Fibroblast of lung (primary cell): Measurements from ENCODE around the gene ZNF708. TPM values are rescaled to one million over a fixed set of nuclear protein-coding genes. Genes with fewer than 3 reads are reported as not detected.
"Not testable (repeated sequence)": the region's sequence is repeated elsewhere in the genome, so short reads cannot be mapped to it uniquely, and the experiment has no call there.

Experiments used
- DNase-seq, 2 donors: peaks; one replicate each; pipeline versions ENCODE4 v3.0.0 to v3.0.0-alpha.2; 2010; ENCODE audit warnings: low read depth in 2 of 2
- H2AFZ ChIP-seq: 2 replicates; pipeline ENCODE4 v1.5.1; 2012; ENCODE audit warnings: low read length, control low read depth, inconsistent platforms
- H3K27ac ChIP-seq: 2 replicates; pipeline ENCODE4 v1.5.1; 2011; ENCODE audit warnings: low read length, control low read depth; ENCODE audit not compliant: insufficient read depth
- H3K27me3 ChIP-seq: 2 replicates; pipeline ENCODE4 v1.5.1; 2011; ENCODE audit warnings: mild to moderate bottlenecking, low read length; ENCODE audit not compliant: control insufficient read depth, insufficient read depth
- H3K36me3 ChIP-seq: 2 replicates; pipeline ENCODE4 v1.5.1; 2011; ENCODE audit warnings: low read length; ENCODE audit not compliant: control insufficient read depth, insufficient read depth
- H3K4me1 ChIP-seq: 2 replicates; pipeline ENCODE4 v1.5.1; 2011; ENCODE audit warnings: low read length; ENCODE audit not compliant: control insufficient read depth, insufficient read depth; ENCODE audit errors: extremely low read depth
- H3K4me2 ChIP-seq: 2 replicates; pipeline ENCODE4 v1.5.1; 2011; ENCODE audit warnings: low read length, control low read depth; ENCODE audit not compliant: insufficient read depth; ENCODE audit errors: extremely low read depth
- H3K4me3 ChIP-seq, 4 experiments: fragments of 200-600 bp in 1 of 4; sonication (generic) in 1 of 4; replicated peaks in 1 of 4; 2 replicates each; pipeline ENCODE4 v1.5.1; 2011 to 2016; ENCODE audit warnings: low read length in 4 of 4, low read depth in 3 of 4, mild to moderate bottlenecking in 3 of 4, control low read depth in 2 of 4, inconsistent platforms in 1 of 4, mixed read lengths in 1 of 4; ENCODE audit not compliant: insufficient read depth in 1 of 4; ENCODE audit errors: control extremely low read depth in 1 of 4
- H3K79me2 ChIP-seq: 2 replicates; pipeline ENCODE4 v1.5.1; 2012; ENCODE audit warnings: mild to moderate bottlenecking, low read length, inconsistent platforms; ENCODE audit not compliant: control insufficient read depth, insufficient read depth
- H3K9ac ChIP-seq: 2 replicates; pipeline ENCODE4 v1.5.1; 2011; ENCODE audit warnings: mild to moderate bottlenecking, low read length, control low read depth; ENCODE audit not compliant: insufficient read depth
- H3K9me3 ChIP-seq: 2 replicates; pipeline ENCODE4 v1.5.1; 2012; ENCODE audit warnings: low read depth, low read length; ENCODE audit not compliant: control insufficient read depth, insufficient read depth
- H4K20me1 ChIP-seq: 2 replicates; pipeline ENCODE4 v1.5.1; 2011; ENCODE audit warnings: low read length; ENCODE audit not compliant: control insufficient read depth, insufficient read depth; ENCODE audit errors: extremely low read depth
- EZH2 ChIP-seq: IDR thresholded peaks from 2 replicates; pipeline ENCODE4 v1.5.1; 2012; ENCODE audit warnings: low read length, control low read depth, mild to moderate bottlenecking; ENCODE audit errors: missing control alignments
- polyA plus RNA-seq, 2 donors: library from polyadenylated mRNA; depleted of rRNA in 1 of 2; stranded (reverse) in 1 of 2; unstranded in 1 of 2; fragments of >200 nt; gene quantifications; 2 replicates each; pipeline ENCODE4 v1.2.1, GENCODE V29; 2011 to 2012; ENCODE audit warnings: missing spikeins in 1 of 2
- total RNA-seq: library from RNA; depleted of rRNA; stranded (reverse); fragments of >200 nt; gene quantifications from 2 replicates; pipeline ENCODE4 v1.2.1, GENCODE V29; 2014
- TF ChIP-seq, protein P1 (sequence below), 2 donors: IDR thresholded peaks in 1 of 2; conservative IDR thresholded peaks in 1 of 2; 1 replicate in 1 of 2; 2 replicates in 1 of 2; pipeline ENCODE4 v1.5.1; 2011 to 2012; ENCODE audit warnings: low read length in 2 of 2, control low read depth in 1 of 2, inconsistent platforms in 1 of 2, low read depth in 1 of 2, mild to moderate bottlenecking in 1 of 2

ZNF708 gene
- total and polyA plus RNA-seq, 2 donors (not counting 1 experiment from before 2014, with no cell fraction given): 2.5 to 4.6 TPM

DNA sequence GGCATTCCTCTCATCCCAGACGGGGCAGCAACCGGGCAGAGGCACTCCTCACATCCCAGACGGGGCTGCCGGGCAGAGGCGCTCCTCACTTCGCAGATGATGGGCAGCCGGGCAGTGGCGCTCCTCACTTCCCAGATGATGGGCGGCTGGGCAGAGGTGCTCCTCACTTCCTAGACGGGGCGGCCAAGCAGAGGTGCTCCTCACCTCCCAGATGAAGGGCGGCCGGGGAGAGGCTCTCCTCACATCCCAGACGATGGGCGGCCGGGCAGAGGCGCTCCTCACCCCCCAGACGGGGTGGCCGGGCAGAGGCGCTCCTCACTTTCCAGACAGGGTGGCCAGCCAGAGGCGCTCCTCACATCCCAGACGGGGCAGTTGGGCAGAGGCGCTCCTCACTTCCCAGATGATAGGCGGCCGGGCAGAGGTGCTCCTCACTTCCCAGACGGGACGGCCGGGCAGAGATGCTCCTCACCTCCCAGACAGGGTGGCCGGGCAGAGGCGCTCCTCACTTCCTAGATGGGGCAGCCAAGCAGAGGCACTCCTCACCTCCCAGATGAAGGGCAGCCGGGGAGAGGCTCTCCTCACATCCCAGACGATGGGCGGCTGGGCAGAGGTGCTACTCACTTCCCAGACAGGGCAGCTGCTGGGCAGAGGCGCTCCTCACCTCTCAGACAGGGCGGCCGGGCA, 68.9 kb downstream of the ZNF708 start:
- Histone ChIP-seq H4K20me1 (no peaks in the 10 kb centered on the region), H2AFZ (no peak overlapping the region), H3K4me1 (no peaks in the 10 kb centered on the region), H3K4me2 (no peak overlapping the region), H3K36me3 (no peaks in the 10 kb centered on the region), H3K27ac (no peak overlapping the region), H3K79me2 (no peaks in the 10 kb centered on the region), H3K9me3 (no peaks in the 10 kb centered on the region), H3K4me3 (no peak overlapping the region), H3K27me3 (no peaks in the 10 kb centered on the region), H3K9ac (no peak overlapping the region)
- DNase-seq: no peak
- TF ChIP-seq, protein P1, sequence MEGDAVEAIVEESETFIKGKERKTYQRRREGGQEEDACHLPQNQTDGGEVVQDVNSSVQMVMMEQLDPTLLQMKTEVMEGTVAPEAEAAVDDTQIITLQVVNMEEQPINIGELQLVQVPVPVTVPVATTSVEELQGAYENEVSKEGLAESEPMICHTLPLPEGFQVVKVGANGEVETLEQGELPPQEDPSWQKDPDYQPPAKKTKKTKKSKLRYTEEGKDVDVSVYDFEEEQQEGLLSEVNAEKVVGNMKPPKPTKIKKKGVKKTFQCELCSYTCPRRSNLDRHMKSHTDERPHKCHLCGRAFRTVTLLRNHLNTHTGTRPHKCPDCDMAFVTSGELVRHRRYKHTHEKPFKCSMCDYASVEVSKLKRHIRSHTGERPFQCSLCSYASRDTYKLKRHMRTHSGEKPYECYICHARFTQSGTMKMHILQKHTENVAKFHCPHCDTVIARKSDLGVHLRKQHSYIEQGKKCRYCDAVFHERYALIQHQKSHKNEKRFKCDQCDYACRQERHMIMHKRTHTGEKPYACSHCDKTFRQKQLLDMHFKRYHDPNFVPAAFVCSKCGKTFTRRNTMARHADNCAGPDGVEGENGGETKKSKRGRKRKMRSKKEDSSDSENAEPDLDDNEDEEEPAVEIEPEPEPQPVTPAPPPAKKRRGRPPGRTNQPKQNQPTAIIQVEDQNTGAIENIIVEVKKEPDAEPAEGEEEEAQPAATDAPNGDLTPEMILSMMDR (conservative IDR thresholded peaks at IDR 0.05 in 1 of 2, IDR thresholded peaks at IDR 0.05 in 1 of 2; ENCODE audit: low read depth in 1 of 2, low read length in 2 of 2): no peak
- TF ChIP-seq EZH2: no peak

DNA sequence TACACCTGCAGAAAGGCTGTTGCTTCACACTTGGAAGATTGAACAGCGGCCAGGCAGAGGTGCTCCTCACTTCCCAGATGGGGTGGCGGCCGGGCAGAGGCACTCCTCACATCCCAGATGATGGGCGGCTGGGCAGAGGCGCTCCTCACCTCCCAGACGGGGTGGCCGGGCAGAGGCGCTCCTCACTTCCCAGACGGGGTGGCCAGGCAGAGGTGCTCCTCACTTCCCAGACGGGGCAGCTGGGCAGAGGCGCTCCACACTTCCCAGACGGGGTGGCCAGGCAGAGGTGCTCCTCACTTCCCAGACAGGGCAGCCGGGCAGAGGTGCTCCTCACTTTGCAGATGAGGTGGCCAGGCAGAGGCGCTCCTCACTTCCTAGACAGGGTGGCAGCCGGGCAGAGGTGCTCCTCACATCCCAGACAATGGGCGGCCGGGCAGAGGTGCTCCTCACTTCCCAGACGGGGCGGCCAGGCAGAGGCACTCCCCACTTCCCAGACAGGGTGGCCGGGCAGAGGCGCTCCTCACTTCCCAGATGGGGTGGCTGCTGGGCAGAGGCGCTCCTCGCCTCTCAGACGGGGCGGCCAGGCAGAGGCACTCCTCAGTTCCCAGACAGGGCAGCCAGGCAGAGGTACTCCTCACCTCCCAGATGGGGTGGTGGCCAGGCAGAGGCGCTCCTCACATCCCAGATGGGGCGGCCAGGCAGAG, 69.6 kb downstream of the ZNF708 start:
- not testable (repeated sequence) for H3K4me1 ChIP-seq, H3K79me2 ChIP-seq, H3K9me3 ChIP-seq, H3K9ac ChIP-seq, H3K4me3 ChIP-seq, H2AFZ ChIP-seq, H3K36me3 ChIP-seq, H3K27ac ChIP-seq, H3K27me3 ChIP-seq, H4K20me1 ChIP-seq, H3K4me2 ChIP-seq, DNase-seq

DNA sequence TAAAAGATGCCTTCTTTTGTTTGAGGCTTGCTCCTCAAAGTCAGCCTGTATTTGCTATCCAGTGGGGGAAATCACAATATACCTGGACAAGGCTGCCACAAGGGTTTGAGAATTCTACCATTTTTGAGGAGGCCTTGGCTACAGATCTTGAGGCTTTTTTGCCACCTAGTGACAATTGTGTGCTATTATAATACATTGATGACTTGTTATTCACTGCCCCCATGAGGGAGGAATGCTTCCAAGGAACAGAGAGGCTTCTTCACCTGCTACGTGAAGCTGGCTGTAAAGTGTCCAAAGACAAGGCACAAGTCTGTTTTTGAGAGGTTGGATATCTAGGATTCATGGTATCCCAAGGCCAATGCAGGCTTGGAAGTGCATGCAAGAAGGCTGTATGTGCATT, 72.5 kb downstream of the ZNF708 start:
- H3K4me2 ChIP-seq: no peak overlapping the region
- H3K9ac ChIP-seq: no peak overlapping the region
- no peak overlapping the region for H3K27ac ChIP-seq
- no peak overlapping the region for H3K4me3 ChIP-seq
- H2AFZ ChIP-seq: no peak overlapping the region
- H3K4me1 ChIP-seq: no peaks in the 10 kb centered on the region
- H3K9me3 ChIP-seq: no peaks in the 10 kb centered on the region
- no peaks in the 10 kb centered on the region for H4K20me1 ChIP-seq
- TF ChIP-seq, protein P1 (conservative IDR thresholded peaks at IDR 0.05 in 1 of 2, IDR thresholded peaks at IDR 0.05 in 1 of 2; ENCODE audit: low read depth in 1 of 2, low read length in 2 of 2): peak in 1 of 2 donors; percentile 4
- no peak for TF ChIP-seq EZH2
- DNase-seq: peak in 1 of 2 donors; percentile 13
- no peaks in the 10 kb centered on the region for H3K79me2 ChIP-seq
- H3K36me3 ChIP-seq: no peaks in the 10 kb centered on the region
- H3K27me3 ChIP-seq: no peaks in the 10 kb centered on the region

Other genes with a start within 250 kb of the ZNF708 start
- 3.1 and 6.9 TPM in 2 replicates for gene ZNF714, start 247.2 kb downstream of the ZNF708 start, total RNA-seq
- gene ZNF714, start 247.2 kb downstream of the ZNF708 start, polyA plus RNA-seq: 5.6 and 7.2 TPM in 2 replicates
- 1.5 and 4.3 TPM in 2 replicates for gene ZNF431, start 187.4 kb downstream of the ZNF708 start, total RNA-seq
- 3.0 and 3.7 TPM in 2 replicates for gene ZNF431, start 187.4 kb downstream of the ZNF708 start, polyA plus RNA-seq
- 2.1 and 3.8 TPM in 2 replicates for gene ZNF738, start 29.6 kb upstream of the ZNF708 start, total RNA-seq
- gene ZNF738, start 29.6 kb upstream of the ZNF708 start, polyA plus RNA-seq: 4.9 and 6.3 TPM in 2 replicates
- gene ZNF493, start 67.7 kb upstream of the ZNF708 start, total RNA-seq: 24.7 and 32.4 TPM in 2 replicates
- gene ZNF493, start 67.7 kb upstream of the ZNF708 start, polyA plus RNA-seq: 3.0 and 3.8 TPM in 2 replicates
- 5.4 and 5.6 TPM in 2 replicates for gene ZNF429, start 176.2 kb upstream of the ZNF708 start, total RNA-seq
- 6.3 and 7.5 TPM in 2 replicates for gene ZNF429, start 176.2 kb upstream of the ZNF708 start, polyA plus RNA-seq